Karpas-422 (cell line): Measurements from ENCODE around the gene CCDC51. TPM values are rescaled to one million over a fixed set of nuclear protein-coding genes. Genes with fewer than 3 reads are reported as not detected.

ENCODE experiments used
- DNase-seq: peaks from one replicate; pipeline ENCODE4 v3.0.0-alpha.2; 2015
- H2AFZ ChIP-seq: fragments of 200-600 bp; sonication (generic); 2 replicates; pipeline ENCODE4 v1.6.1; 2014; ENCODE audit warnings: antibody characterized with exemption, low read length, mixed read lengths
- H3K27ac ChIP-seq: fragments of 200-600 bp; sonication (generic); 2 replicates; pipeline ENCODE4 v1.5.1; 2014; ENCODE audit warnings: mild to moderate bottlenecking, low read length, moderate library complexity
- H3K27me3 ChIP-seq: fragments of 200-600 bp; sonication (generic); 2 replicates; pipeline ENCODE4 v1.6.1; 2014; ENCODE audit warnings: low read length, mixed read lengths
- H3K36me3 ChIP-seq: fragments of 200-600 bp; sonication (generic); 2 replicates; pipeline ENCODE4 v1.6.1; 2014; ENCODE audit warnings: low read length, mixed read lengths; ENCODE audit not compliant: insufficient read depth
- H3K4me1 ChIP-seq: fragments of 200-600 bp; sonication (generic); 2 replicates; pipeline ENCODE4 v1.6.1; 2014; ENCODE audit warnings: mild to moderate bottlenecking, low read length, mixed read lengths
- H3K4me2 ChIP-seq: fragments of 200-600 bp; sonication (generic); 2 replicates; pipeline ENCODE4 v1.6.1; 2014; ENCODE audit warnings: low read length, low read depth, mild to moderate bottlenecking; ENCODE audit not compliant: poor library complexity, severe bottlenecking
- H3K4me3 ChIP-seq: fragments of 200-600 bp; sonication (generic); 2 replicates; pipeline ENCODE4 v1.5.1; 2014; ENCODE audit warnings: mild to moderate bottlenecking, antibody characterized with exemption, low read length, mixed read lengths
- H3K79me2 ChIP-seq: fragments of 200-600 bp; sonication (generic); 2 replicates; pipeline ENCODE4 v1.6.1; 2014; ENCODE audit warnings: mild to moderate bottlenecking, low read length, mixed read lengths
- H3K9ac ChIP-seq: fragments of 200-600 bp; sonication (generic); 2 replicates; pipeline ENCODE4 v1.6.0; 2014; ENCODE audit warnings: low read length
- H3K9me2 ChIP-seq: fragments of 200-600 bp; sonication (generic), shearing (Covaris generic); replicated peaks from 2 replicates; pipeline ENCODE4 v1.6.0; 2014; ENCODE audit warnings: mild to moderate bottlenecking, low read length, moderate library complexity; ENCODE audit not compliant: insufficient read depth
- H3K9me3 ChIP-seq: fragments of 300-700, 200-600 bp; sonication (generic); 2 replicates; pipeline ENCODE4 v1.6.1; 2014; ENCODE audit warnings: low read length, mixed read lengths
- H4K20me1 ChIP-seq: fragments of 200-600 bp; sonication (generic); 2 replicates; pipeline ENCODE4 v1.6.1; 2014; ENCODE audit warnings: mild to moderate bottlenecking, antibody characterized with exemption, low read length, low read depth; ENCODE audit not compliant: insufficient read depth
- total RNA-seq: library from RNA; depleted of rRNA; stranded (reverse); fragments of >200 nt; shearing (Covaris generic); gene quantifications from 2 replicates; pipeline ENCODE4 v1.2.3, GENCODE V29; 2014; ENCODE audit warnings: low replicate concordance

CCDC51 gene
- total RNA-seq, 1 experiment from 2014 or later: 22.0 TPM

DNA sequence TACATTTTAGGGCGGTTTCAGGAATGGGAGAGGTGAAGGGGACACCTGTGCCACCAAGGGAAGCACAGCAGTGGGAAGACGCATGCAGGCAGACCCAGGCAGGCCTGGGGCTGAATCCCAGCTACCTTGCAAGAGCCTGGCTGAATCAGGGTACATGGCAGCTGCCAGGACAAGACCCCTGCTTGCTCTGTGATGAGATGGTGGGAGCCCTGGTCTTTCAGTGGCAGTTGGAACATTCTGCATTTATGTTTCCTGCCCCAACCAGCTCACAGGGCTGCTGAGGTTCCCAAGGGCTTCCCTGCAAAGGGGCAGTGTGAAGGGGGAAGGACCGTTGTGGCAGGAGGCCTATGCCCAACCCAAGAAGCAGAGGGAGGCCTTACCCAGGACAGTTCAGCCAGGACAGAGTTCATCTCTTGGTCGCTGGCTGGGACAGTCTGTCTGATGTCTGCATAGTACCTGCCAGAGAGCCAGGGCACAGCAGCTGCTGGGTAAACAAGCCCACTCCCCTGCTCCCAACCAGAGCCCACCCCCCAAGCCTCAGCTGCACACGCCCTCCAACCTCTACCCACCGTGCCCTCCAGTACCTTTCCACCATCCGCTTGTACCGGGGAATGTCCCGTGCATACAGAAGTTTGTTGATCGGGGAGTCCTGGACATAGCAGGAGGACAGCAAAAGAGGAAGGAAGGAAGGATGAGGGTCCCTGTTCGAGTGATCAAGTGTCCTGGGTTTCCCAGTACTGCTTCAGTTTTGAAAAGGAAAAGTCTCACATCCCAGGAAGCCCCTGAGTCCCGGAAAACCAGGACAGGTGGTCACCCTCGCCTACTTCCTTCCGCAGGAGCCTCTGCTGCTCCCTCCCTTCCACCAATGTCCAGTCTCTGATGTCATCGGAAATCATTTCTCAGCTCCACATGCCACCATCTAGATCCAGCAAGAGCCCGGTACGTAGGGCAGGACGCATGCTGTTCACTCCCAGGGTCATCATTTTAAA lies 33.2 kb downstream of the CCDC51 start:
- H3K9me2 ChIP-seq: no peaks in the 10 kb centered on the region
- H3K4me2 ChIP-seq: no peak overlapping the region
- H3K9ac ChIP-seq: no peak overlapping the region
- no peak overlapping the region for H3K27ac ChIP-seq
- H3K4me1 ChIP-seq: no peaks in the 10 kb centered on the region
- H3K9me3 ChIP-seq: no peaks in the 10 kb centered on the region
- no peak overlapping the region for H2AFZ ChIP-seq
- no peaks in the 10 kb centered on the region for H3K79me2 ChIP-seq
- H4K20me1 ChIP-seq: no peaks in the 10 kb centered on the region
- no peaks in the 10 kb centered on the region for H3K36me3 ChIP-seq
- DNase-seq: no peak
- H3K27me3 ChIP-seq: no peaks in the 10 kb centered on the region
- no peak overlapping the region for H3K4me3 ChIP-seq

- Histone ChIP-seq H4K20me1 (no peaks in the 10 kb centered on the region), H3K4me3 (no peak overlapping the region), H3K9me2 (no peaks in the 10 kb centered on the region), H3K9ac (no peak overlapping the region), H3K4me2 (no peak overlapping the region), H3K9me3 (no peaks in the 10 kb centered on the region), H2AFZ (no peak overlapping the region), H3K36me3 (no peaks in the 10 kb centered on the region), H3K79me2 (no peaks in the 10 kb centered on the region), H3K27me3 (no peaks in the 10 kb centered on the region), H3K4me1 (no peaks in the 10 kb centered on the region), H3K27ac (no peak overlapping the region)
- DNase-seq: no peak
Observed at GRCh38 chr3:48405971-48406370, 33.9 kb downstream of the CCDC51 start.

GRCh38 chr3:48405343-48405881 lies 34.5 kb downstream of the CCDC51 start:
- no peak for DNase-seq
- Histone ChIP-seq H3K27ac (no peak overlapping the region), H3K27me3 (no peaks in the 10 kb centered on the region), H3K4me2 (no peak overlapping the region), H3K9me3 (no peaks in the 10 kb centered on the region), H3K9ac (no peak overlapping the region), H3K4me1 (no peaks in the 10 kb centered on the region), H3K36me3 (no peaks in the 10 kb centered on the region), H2AFZ (no peak overlapping the region), H3K9me2 (no peaks in the 10 kb centered on the region), H3K4me3 (no peak overlapping the region), H4K20me1 (no peaks in the 10 kb centered on the region), H3K79me2 (no peaks in the 10 kb centered on the region)

DNA sequence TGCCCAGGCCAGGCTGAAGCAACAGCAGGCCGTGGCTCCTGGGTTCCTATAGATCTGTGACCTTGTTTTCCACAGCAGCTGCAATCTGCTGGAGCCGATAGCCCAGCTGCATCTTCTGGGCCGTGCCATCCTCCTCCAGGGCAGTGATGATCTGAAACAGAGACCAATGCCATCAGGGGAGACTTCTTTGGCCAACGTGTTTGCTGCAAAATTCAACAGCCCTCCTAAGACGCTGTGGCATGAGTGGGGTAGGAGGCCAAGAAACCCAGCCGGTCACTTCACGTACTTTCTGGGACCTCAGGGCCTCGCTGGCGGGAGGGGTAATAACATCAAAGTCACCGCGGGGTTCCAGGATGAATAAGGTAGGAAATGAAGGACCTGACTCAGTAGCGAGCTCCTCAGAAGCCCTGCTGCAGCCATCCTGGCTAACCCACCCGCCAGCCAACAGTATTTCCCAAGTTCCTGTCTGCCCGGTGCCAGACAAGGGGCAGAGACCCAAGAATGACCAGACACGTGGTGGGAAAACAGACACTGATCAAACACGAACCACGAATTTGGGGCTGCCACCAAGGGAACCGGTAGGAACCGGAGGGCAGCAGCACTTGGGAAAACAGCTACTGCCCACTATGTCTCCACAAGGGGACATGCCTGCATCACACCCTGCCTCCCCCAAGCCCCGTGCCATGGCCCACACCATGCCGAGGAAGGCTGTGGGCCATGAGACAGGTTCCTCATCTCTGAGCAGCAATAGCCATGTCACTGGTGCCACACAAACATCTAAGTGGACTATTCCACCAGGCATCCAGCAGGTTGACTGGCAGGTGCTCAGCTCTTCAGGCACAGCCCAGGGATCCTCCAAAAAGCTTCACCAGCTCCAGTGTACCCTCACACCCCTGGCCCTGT lies 35.2 kb downstream of the CCDC51 start:
- Histone ChIP-seq H3K9me2 (no peaks in the 10 kb centered on the region), H2AFZ (no peak overlapping the region), H3K79me2 (no peaks in the 10 kb centered on the region), H4K20me1 (no peaks in the 10 kb centered on the region), H3K27ac (no peak overlapping the region), H3K9ac (no peak overlapping the region), H3K36me3 (no peaks in the 10 kb centered on the region), H3K4me3 (no peak overlapping the region), H3K9me3 (no peaks in the 10 kb centered on the region), H3K27me3 (no peaks in the 10 kb centered on the region), H3K4me1 (no peaks in the 10 kb centered on the region), H3K4me2 (no peak overlapping the region)
- no peak for DNase-seq

DNA sequence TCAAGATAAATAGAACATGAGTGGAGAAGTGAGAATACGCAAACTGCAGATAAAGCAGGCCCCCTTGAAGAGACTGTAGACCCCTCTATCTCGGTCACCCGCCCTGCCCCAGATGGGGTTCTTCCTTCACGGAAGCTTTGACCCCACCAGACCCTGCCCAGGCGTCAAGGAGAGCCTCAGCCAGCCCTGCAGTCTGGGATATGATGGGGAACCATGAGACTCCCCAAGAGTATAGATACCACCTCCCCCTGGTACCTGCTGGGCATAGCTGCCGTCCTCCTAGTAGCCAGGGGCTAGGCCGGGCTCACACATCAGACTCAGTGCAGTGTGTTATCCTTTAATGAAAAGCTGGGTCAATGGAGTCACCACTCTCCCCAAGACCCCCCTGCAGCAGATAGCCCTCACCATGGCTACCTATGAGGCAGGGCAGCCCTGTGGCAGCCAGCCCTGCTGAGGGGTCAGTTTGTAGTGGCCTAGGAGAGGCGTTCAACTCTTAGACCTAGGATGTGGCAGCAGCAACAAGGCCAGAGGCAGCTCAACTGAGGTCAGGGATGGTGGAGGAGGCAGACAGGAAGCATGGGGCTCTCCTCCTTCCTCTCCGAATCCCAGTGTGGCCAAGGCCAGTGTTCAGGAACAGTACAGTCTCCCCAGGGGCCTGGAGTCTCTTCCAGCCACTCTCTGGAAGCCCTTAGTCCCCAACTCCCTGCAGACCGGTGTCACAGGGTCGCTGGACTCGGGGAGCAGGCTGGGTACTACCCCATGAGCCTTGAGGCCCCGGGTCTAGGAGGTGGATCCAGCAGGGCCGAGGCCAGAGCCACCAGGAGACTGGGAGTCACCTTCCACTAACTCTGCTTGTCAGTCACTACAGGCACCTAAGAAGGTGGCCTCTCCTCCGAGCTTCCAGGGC lies 36.1 kb downstream of the CCDC51 start:
- no peaks in the 10 kb centered on the region for H3K9me2 ChIP-seq
- no peak overlapping the region for H3K4me3 ChIP-seq
- H3K27ac ChIP-seq: no peak overlapping the region
- no peaks in the 10 kb centered on the region for H4K20me1 ChIP-seq
- no peak for DNase-seq
- no peaks in the 10 kb centered on the region for H3K4me1 ChIP-seq
- H3K27me3 ChIP-seq: no peaks in the 10 kb centered on the region
- no peak overlapping the region for H3K9ac ChIP-seq
- no peak overlapping the region for H3K4me2 ChIP-seq
- no peaks in the 10 kb centered on the region for H3K9me3 ChIP-seq
- no peaks in the 10 kb centered on the region for H3K79me2 ChIP-seq
- H3K36me3 ChIP-seq: no peaks in the 10 kb centered on the region
- H2AFZ ChIP-seq: no peak overlapping the region

DNA sequence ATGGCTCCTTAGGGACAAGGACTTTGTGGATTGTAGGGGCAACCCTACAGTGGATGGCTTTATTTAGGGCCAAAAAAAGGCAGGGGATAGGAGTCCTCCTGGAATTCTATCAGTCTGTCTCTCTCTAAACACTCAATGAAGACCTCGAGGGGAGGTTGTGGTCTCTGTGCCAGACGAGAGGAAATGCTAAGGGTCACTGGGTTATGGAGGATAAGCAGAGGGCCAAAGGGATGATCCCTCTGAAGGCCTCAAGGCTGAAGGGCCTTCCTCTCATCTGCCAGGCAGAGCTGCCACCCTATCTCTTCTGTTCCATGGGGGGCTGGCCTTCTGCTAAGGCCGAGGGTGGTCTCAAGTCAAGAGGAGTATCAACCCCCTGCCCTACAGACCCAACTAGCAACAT lies 37.0 kb downstream of the CCDC51 start:
- no peak overlapping the region for H3K9ac ChIP-seq
- H3K9me2 ChIP-seq: no peaks in the 10 kb centered on the region
- DNase-seq: no peak
- no peaks in the 10 kb centered on the region for H3K79me2 ChIP-seq
- H3K27me3 ChIP-seq: no peaks in the 10 kb centered on the region
- H2AFZ ChIP-seq: no peak overlapping the region
- no peak overlapping the region for H3K4me2 ChIP-seq
- no peaks in the 10 kb centered on the region for H3K4me1 ChIP-seq
- H4K20me1 ChIP-seq: no peaks in the 10 kb centered on the region
- no peak overlapping the region for H3K27ac ChIP-seq
- no peaks in the 10 kb centered on the region for H3K9me3 ChIP-seq
- no peak overlapping the region for H3K4me3 ChIP-seq
- H3K36me3 ChIP-seq: no peaks in the 10 kb centered on the region

- Histone ChIP-seq H3K27me3 (no peaks in the 10 kb centered on the region), H3K36me3 (no peaks in the 10 kb centered on the region), H3K4me2 (no peak overlapping the region), H3K9me2 (no peaks in the 10 kb centered on the region), H3K4me1 (no peaks in the 10 kb centered on the region), H3K27ac (no peak overlapping the region), H3K79me2 (no peaks in the 10 kb centered on the region), H3K9me3 (no peaks in the 10 kb centered on the region), H3K9ac (no peak overlapping the region), H2AFZ (no peak overlapping the region), H3K4me3 (no peak overlapping the region), H4K20me1 (no peaks in the 10 kb centered on the region)
- DNase-seq: no peak
Observed at GRCh38 chr3:48402281-48402732, 37.6 kb downstream of the CCDC51 start.
